ENCODE measurements around the gene FBXO15.

Gene FBXO15

DNA sequence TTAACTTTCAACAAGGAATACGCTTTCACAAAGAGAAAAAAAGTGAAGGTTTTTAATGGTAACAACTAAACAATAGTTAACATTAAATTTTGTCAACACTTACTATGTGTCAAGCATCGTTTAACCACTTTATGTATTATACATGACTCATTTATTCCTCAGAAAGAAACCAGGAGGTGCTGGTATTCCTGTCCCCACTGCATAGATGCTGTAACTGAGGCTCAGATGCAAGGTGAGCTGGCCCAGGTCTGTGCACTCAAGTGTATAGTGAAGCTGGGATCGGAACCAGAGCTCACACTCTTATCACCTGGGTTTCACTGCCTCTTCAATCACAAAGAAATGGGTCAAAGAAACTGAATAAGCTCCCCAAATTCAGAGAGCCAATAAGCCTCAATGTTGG is 16.5 kb downstream of the FBXO15 start:
- TF ChIP-seq, protein P1, sequence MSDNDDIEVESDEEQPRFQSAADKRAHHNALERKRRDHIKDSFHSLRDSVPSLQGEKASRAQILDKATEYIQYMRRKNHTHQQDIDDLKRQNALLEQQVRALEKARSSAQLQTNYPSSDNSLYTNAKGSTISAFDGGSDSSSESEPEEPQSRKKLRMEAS (IDR thresholded peaks at IDR 0.05): no peak
- TF ChIP-seq ZBTB7A (IDR thresholded peaks at IDR 0.05; ENCODE audit: low read depth): no peak
- TF ChIP-seq TEAD4 (IDR thresholded peaks at IDR 0.05): no peak
- no peak for TF ChIP-seq YY1 (IDR thresholded peaks at IDR 0.05; ENCODE audit: low read depth)
- no peak for TF ChIP-seq RAD21 (IDR thresholded peaks at IDR 0.05; ENCODE audit: low read depth)
- TF ChIP-seq, protein P2, sequence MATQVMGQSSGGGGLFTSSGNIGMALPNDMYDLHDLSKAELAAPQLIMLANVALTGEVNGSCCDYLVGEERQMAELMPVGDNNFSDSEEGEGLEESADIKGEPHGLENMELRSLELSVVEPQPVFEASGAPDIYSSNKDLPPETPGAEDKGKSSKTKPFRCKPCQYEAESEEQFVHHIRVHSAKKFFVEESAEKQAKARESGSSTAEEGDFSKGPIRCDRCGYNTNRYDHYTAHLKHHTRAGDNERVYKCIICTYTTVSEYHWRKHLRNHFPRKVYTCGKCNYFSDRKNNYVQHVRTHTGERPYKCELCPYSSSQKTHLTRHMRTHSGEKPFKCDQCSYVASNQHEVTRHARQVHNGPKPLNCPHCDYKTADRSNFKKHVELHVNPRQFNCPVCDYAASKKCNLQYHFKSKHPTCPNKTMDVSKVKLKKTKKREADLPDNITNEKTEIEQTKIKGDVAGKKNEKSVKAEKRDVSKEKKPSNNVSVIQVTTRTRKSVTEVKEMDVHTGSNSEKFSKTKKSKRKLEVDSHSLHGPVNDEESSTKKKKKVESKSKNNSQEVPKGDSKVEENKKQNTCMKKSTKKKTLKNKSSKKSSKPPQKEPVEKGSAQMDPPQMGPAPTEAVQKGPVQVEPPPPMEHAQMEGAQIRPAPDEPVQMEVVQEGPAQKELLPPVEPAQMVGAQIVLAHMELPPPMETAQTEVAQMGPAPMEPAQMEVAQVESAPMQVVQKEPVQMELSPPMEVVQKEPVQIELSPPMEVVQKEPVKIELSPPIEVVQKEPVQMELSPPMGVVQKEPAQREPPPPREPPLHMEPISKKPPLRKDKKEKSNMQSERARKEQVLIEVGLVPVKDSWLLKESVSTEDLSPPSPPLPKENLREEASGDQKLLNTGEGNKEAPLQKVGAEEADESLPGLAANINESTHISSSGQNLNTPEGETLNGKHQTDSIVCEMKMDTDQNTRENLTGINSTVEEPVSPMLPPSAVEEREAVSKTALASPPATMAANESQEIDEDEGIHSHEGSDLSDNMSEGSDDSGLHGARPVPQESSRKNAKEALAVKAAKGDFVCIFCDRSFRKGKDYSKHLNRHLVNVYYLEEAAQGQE (IDR thresholded peaks at IDR 0.05; ENCODE audit: low read depth): no peak
- TF ChIP-seq, protein P3, sequence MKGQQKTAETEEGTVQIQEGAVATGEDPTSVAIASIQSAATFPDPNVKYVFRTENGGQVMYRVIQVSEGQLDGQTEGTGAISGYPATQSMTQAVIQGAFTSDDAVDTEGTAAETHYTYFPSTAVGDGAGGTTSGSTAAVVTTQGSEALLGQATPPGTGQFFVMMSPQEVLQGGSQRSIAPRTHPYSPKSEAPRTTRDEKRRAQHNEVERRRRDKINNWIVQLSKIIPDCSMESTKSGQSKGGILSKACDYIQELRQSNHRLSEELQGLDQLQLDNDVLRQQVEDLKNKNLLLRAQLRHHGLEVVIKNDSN (IDR thresholded peaks at IDR 0.05): no peak
- no peak for TF ChIP-seq EGR1 (IDR thresholded peaks at IDR 0.05)

DNA sequence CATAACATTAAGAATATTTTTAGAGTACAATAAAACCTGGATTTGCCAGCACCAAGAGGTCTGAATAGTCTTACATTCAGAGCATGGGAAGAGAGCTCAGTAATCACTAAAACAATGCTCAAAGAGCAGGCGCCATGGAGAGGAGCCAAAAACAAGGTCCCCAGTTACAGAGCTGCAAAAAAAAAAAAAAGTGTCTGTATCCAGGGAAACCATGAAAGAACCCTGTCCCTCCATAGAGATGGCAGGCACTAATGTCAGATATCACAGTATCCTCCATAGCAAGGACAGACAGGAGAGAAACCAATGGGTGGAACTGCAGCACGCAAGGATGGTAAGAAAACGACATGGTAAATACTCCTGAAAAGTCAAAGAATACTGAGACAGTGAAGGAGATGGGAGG is 19.5 kb downstream of the FBXO15 start:
- TF ChIP-seq, protein P2 (IDR thresholded peaks at IDR 0.05; ENCODE audit: low read depth): no peak
- no peak for TF ChIP-seq EP300 (IDR thresholded peaks at IDR 0.05; ENCODE audit: borderline replicate concordance)
- TF ChIP-seq YY1 (IDR thresholded peaks at IDR 0.05; ENCODE audit: low read depth): no peak
- no peak for TF ChIP-seq NFIC (IDR thresholded peaks at IDR 0.05)
- TF ChIP-seq, protein P1 (IDR thresholded peaks at IDR 0.05): no peak
- no peak for TF ChIP-seq ZBTB7A (IDR thresholded peaks at IDR 0.05; ENCODE audit: low read depth)
- TF ChIP-seq TEAD4 (IDR thresholded peaks at IDR 0.05): no peak
- TF ChIP-seq EGR1 (IDR thresholded peaks at IDR 0.05): no peak
- TF ChIP-seq TAF1 (IDR thresholded peaks at IDR 0.05; ENCODE audit: low read depth): no peak
- TF ChIP-seq CEBPB (IDR thresholded peaks at IDR 0.05): no peak
- no peak for TF ChIP-seq TCF12 (IDR thresholded peaks at IDR 0.05; ENCODE audit: low read depth)
- TF ChIP-seq RAD21 (IDR thresholded peaks at IDR 0.05; ENCODE audit: low read depth): no peak
- TF ChIP-seq, protein P3 (IDR thresholded peaks at IDR 0.05): no peak
- TF ChIP-seq FOXM1 (IDR thresholded peaks at IDR 0.05; ENCODE audit: borderline replicate concordance, low read depth): no peak
- no peak for TF ChIP-seq CREB1 (IDR thresholded peaks at IDR 0.05; ENCODE audit: low read depth)

DNA sequence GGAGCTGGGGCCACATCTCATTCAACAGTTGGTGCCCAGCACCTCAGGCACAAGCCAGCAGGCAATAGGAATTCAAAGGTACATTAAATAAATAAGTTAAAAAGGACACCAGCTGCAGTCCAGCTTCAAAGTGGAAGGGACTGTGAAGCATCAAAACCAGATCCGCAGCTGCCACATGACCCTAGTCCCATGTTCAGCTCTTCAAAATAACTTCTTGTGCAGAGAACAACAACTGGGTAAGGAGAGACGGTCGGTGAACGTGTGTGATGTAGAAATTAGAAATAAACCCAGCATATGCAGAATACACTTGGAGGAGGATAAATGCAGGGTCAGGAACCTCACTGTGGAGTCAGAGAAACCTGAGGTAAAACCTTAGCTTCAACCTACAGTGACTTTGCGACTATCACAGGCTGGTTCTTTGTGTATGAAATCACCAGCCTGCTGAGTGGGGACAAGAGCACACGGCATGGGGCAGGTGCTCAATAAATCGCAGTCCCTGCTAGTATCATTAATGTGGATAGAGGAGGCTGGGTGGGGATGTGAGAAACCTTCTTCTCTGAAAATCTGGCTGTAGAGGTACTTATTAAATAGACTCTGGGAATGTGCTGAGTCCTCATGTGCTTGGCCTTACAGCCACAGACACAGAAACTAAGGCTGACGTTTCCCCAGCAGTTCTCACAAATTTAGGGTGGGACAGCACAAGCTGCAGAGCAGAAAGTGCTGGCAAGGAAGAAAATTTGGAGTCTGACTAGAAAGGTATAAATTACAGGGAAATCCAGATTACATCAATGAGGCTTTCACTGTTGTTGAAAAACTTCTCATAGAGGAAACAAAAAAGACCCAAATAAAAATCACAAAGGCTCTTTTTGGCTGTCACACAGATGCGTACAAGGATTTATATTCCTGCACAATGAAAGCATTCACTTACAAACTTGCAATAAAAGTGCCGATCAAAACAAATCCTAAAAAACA is 20.7 kb downstream of the FBXO15 start:
- TF ChIP-seq NFIC (IDR thresholded peaks at IDR 0.05) (no peak), EGR1 (IDR thresholded peaks at IDR 0.05) (no peak), FOXM1 (IDR thresholded peaks at IDR 0.05; ENCODE audit: borderline replicate concordance, low read depth) (no peak), TCF12 (IDR thresholded peaks at IDR 0.05; ENCODE audit: low read depth) (no peak), CREB1 (IDR thresholded peaks at IDR 0.05; ENCODE audit: low read depth) (no peak), CEBPB (IDR thresholded peaks at IDR 0.05) (no peak), EP300 (IDR thresholded peaks at IDR 0.05; ENCODE audit: borderline replicate concordance) (no peak), TEAD4 (IDR thresholded peaks at IDR 0.05) (no peak), ZBTB7A (IDR thresholded peaks at IDR 0.05; ENCODE audit: low read depth) (no peak), RAD21 (IDR thresholded peaks at IDR 0.05; ENCODE audit: low read depth) (no peak), YY1 (IDR thresholded peaks at IDR 0.05; ENCODE audit: low read depth) (no peak), TAF1 (IDR thresholded peaks at IDR 0.05; ENCODE audit: low read depth) (no peak)
- TF ChIP-seq, protein P2 (IDR thresholded peaks at IDR 0.05; ENCODE audit: low read depth): no peak
- TF ChIP-seq, protein P3 (IDR thresholded peaks at IDR 0.05): no peak
